NCI-H1048 (cell line): Measurements from ENCODE around the gene ACSL6.

Experiments
- DNase-seq: peaks from one replicate; lab custom pipeline; 2025; lab: John Stamatoyannopoulos, UW

The ACSL6 gene

GRCh38 chr5:132017316-132017715 is 5.9 kb upstream of the ACSL6 start:
- DNase-seq = no peak

- DNase-seq = no peak
Measured at GRCh38 chr5:132016721-132017250, 5.3 kb upstream of the ACSL6 start.

GRCh38 chr5:132013711-132014110 is 2.3 kb upstream of the ACSL6 start:
- DNase-seq = no peak

GRCh38 chr5:132013006-132013689 is 1.7 kb upstream of the ACSL6 start:
- no peak for DNase-seq

GRCh38 chr5:132012371-132013005 is 1.0 kb upstream of the ACSL6 start:
- no peak for DNase-seq

- DNase-seq = no peak
Measured at GRCh38 chr5:132010989-132011621, 353 bp downstream of the ACSL6 start.

- no peak for DNase-seq
Measured at GRCh38 chr5:132010645-132010988, 841 bp downstream of the ACSL6 start.

- DNase-seq = no peak
Measured at GRCh38 chr5:132009706-132010405, 1.6 kb downstream of the ACSL6 start.

GRCh38 chr5:132008961-132009680 is 2.3 kb downstream of the ACSL6 start:
- no peak for DNase-seq

GRCh38 chr5:132008163-132008473 is 3.3 kb downstream of the ACSL6 start:
- no peak for DNase-seq

GRCh38 chr5:132007399-132008162 is 3.9 kb downstream of the ACSL6 start:
- DNase-seq = peak; percentile 35

- DNase-seq = no peak
Measured at GRCh38 chr5:132006331-132007120, 4.9 kb downstream of the ACSL6 start.

- DNase-seq = no peak
Measured at GRCh38 chr5:132005591-132005990, 5.9 kb downstream of the ACSL6 start.

- DNase-seq = no peak
Measured at GRCh38 chr5:132003982-132004381, 7.5 kb downstream of the ACSL6 start.

GRCh38 chr5:132003170-132003744 is 8.2 kb downstream of the ACSL6 start:
- DNase-seq = no peak

- no peak for DNase-seq
Measured at GRCh38 chr5:132002757-132003156, 8.7 kb downstream of the ACSL6 start.

- DNase-seq = no peak
Measured at GRCh38 chr5:132001647-132002561, 9.6 kb downstream of the ACSL6 start.

GRCh38 chr5:132000677-132001453 is 10.6 kb downstream of the ACSL6 start:
- DNase-seq = no peak

- no peak for DNase-seq
Measured at GRCh38 chr5:132000241-132000490, 11.3 kb downstream of the ACSL6 start.
